GM18526 (cell line): ENCODE measurements around the gene CSGALNACT2.

Experiments used
- POLR2A ChIP-seq: IDR thresholded peaks from 3 replicates; pipeline ENCODE4 v1.6.1; 2011; ENCODE audit not compliant: insufficient read length; ENCODE audit errors: extremely low read depth

Gene CSGALNACT2, protein sequence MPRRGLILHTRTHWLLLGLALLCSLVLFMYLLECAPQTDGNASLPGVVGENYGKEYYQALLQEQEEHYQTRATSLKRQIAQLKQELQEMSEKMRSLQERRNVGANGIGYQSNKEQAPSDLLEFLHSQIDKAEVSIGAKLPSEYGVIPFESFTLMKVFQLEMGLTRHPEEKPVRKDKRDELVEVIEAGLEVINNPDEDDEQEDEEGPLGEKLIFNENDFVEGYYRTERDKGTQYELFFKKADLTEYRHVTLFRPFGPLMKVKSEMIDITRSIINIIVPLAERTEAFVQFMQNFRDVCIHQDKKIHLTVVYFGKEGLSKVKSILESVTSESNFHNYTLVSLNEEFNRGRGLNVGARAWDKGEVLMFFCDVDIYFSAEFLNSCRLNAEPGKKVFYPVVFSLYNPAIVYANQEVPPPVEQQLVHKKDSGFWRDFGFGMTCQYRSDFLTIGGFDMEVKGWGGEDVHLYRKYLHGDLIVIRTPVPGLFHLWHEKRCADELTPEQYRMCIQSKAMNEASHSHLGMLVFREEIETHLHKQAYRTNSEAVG

DNA sequence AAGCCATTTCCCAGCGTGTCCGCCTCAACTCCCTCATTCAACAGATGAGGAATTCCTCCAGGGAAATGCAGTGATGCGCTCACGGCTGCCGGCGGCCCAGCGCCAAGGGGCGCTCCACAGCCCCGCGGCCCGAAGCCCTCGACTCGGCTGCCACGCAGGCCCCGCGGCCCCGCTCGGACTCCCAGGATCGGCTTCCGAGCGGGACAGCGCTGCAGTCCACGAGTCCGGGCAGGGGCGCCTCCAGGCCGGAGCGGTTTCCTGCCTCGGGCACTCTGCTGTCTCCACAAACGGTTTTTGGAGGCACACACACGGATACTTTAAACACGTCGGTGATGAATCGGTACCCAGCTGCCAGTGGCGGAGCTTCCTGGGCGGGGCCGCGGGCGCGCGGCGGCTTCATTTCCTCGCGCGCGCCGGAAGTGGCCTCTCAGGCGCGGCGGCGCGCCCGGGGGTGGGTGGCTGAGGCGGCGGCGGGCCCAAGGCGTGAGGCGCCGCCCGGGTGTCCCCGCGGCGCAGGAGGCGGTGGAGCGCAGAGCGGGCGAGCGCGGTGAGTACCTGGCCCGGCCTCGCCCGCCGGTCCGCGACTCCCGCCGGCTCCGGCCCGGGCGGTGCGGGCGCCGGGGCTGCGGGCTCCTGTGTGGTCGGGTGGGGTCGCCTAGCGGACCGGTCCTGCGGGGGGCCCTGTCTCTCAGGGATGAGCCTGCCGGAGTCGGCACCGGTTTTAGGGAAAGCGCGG lies at the start of gene CSGALNACT2:
Gene CSGALNACT2, plus strand, starts transcription at position 425 of the 736 bp plus-strand sequence. CDS start 16,705 bp downstream, outside the sequence.
- peak; percentile 84 for TF ChIP-seq POLR2A

GRCh38 chr10:43089519-43089918 lies 48.7 kb upstream of the CSGALNACT2 start:
- TF ChIP-seq POLR2A: no peak

GRCh38 chr10:43090188-43090587 lies 48.1 kb upstream of the CSGALNACT2 start:
- TF ChIP-seq POLR2A: no peak

- no peak for TF ChIP-seq POLR2A
Measured at GRCh38 chr10:43090664-43091063, 47.6 kb upstream of the CSGALNACT2 start.

GRCh38 chr10:43091846-43092245 lies 46.4 kb upstream of the CSGALNACT2 start:
- no peak for TF ChIP-seq POLR2A

GRCh38 chr10:43093423-43094076 lies 44.7 kb upstream of the CSGALNACT2 start:
- no peak for TF ChIP-seq POLR2A

- no peak for TF ChIP-seq POLR2A
Measured at GRCh38 chr10:43094085-43094484, 44.2 kb upstream of the CSGALNACT2 start.

GRCh38 chr10:43099928-43100327 lies 38.3 kb upstream of the CSGALNACT2 start:
- no peak for TF ChIP-seq POLR2A

- no peak for TF ChIP-seq POLR2A
Measured at GRCh38 chr10:43100366-43100765, 37.9 kb upstream of the CSGALNACT2 start.

DNA sequence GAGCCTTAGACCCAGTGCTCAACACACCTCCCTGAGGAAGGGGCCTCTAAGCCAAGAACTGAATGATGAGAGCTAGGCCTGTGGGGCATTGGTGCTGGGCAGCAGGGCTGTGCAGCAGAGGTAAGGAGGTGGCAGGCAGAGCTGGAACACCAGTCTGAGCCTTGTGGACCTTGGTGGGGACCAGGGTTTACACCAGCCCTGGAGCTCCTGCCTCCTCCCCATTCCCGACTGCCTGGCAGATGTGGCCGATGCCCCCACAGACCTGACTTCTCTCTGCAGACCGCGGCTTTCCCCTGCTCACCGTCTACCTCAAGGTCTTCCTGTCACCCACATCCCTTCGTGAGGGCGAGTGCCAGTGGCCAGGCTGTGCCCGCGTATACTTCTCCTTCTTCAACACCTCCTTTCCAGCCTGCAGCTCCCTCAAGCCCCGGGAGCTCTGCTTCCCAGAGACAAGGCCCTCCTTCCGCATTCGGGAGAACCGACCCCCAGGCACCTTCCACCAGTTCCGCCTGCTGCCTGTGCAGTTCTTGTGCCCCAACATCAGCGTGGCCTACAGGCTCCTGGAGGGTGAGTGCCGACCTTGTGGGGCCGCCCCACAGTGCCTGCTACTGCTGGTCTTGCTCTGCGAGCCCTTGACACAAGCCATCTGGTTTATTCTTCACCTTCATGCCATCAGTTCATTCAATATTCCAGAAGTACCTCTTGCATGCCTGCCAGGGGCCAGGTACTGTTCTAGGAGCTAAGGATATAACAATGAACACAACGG lies 36.0 kb upstream of the CSGALNACT2 start:
- no peak for TF ChIP-seq POLR2A

DNA sequence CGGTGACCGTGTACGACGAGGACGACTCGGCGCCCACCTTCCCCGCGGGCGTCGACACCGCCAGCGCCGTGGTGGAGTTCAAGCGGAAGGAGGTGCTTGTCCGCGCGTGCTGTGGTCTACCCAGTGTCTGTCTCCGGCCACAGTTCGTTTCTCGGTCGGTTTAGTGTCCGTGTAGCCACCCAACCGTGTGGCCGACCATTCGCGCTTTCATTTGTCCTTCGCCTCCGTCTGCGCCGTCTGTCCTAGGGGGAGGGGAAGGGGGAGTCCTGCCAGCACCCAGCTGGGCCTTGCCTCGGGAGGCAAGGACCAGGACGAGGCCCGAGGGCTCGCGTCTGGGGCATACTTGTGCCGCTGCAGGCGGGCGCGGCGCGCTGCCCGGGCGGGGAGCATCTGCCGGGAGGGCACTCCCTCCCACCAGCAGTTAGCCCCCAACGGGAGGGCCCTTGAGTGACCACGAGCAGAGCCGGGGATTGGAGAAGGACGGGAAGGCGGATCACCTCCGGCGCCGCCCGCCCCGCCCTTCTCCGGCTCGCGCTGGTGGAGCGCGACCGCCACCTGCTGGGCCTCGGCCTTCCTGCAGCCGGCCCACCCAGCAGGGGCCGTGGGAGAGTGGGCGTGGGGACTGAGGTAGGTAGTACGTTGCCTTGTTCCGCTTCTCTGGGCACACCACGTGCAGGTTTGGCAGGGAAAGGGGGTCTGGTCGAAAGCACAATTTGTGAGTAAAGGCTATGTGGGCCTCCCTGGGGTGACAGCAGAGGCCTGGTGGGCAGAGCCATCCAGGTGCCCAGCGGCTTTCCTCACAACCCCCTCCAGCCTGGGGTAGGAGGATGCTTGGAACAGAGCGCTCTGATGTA lies 32.9 kb upstream of the CSGALNACT2 start:
- TF ChIP-seq POLR2A: no peak

GRCh38 chr10:43105956-43106229 lies 32.4 kb upstream of the CSGALNACT2 start:
- TF ChIP-seq POLR2A: no peak

- TF ChIP-seq POLR2A: no peak
Measured at GRCh38 chr10:43106256-43107091, 31.8 kb upstream of the CSGALNACT2 start.

GRCh38 chr10:43108951-43109350 lies 29.3 kb upstream of the CSGALNACT2 start:
- no peak for TF ChIP-seq POLR2A
